Ishikawa (cell line): ENCODE measurements around the gene ADAMTSL1.

Experiments
- EGR1 ChIP-seq: IDR thresholded peaks from 2 replicates; pipeline ENCODE4 v1.6.1; 2012
- EP300 ChIP-seq: IDR thresholded peaks from 2 replicates; pipeline ENCODE4 v1.6.1; 2012; ENCODE audit warnings: borderline replicate concordance
- MAX ChIP-seq: IDR thresholded peaks from 2 replicates; pipeline ENCODE4 v1.6.1; 2012
- NFIC ChIP-seq: IDR thresholded peaks from 2 replicates; pipeline ENCODE4 v1.6.1; 2012
- REST ChIP-seq: IDR thresholded peaks from 2 replicates; pipeline ENCODE4 v1.6.1; 2012; ENCODE audit warnings: low read depth, mild to moderate bottlenecking
- YY1 ChIP-seq: IDR thresholded peaks from 2 replicates; pipeline ENCODE4 v1.6.1; 2012; ENCODE audit warnings: low read depth

DNA sequence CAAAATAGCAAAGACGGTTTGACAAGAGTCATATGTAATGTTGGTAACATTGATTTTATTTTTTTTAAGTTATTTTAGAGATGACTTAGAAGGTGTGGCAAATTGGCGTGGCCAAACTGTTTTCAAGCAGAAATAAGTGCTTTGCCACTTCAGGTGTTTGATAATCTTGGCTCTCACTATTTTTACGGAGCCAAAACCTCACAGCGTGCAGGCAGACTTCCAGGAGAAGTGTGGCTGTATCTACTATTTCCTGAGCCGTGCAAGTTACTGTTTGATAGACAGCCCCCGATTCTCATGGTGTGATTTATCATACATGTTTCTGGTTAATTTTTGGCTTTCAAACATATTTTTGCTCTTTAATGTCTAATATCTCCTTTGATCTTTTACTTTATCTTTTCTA, 269.5 kb downstream of the ADAMTSL1 start:
- TF ChIP-seq EP300 (no peak), YY1 (no peak), MAX (no peak), NFIC (no peak), REST (no peak), EGR1 (no peak)
